Caco-2 (cell line): Measurements from ENCODE around the gene PTDSS2. TPM values are rescaled to one million over a fixed set of nuclear protein-coding genes. Genes with fewer than 3 reads are reported as not detected.
A peak's percentile ranks its signal among the peaks of the same experiment; 100 is the strongest.

Source experiments
- BruUV-seq: library from RNA; stranded (reverse); fragments of 400-500 nt; replicated peaks from 2 replicates; lab custom pipeline; 2021; lab: Mats Ljungman, UMichigan
- CTCF ChIA-PET: fragments of 300-600 bp; sonication (Branson Sonifier 250); formaldehyde crosslinking; loops from one replicate; lab custom pipeline; 2022; ENCODE audit warnings: antibody characterized with exemption; lab: Charles Lee
- POLR2A ChIA-PET: fragments of 300-600 bp; sonication (Branson Sonifier 250); formaldehyde crosslinking; loops from one replicate; lab custom pipeline; 2022; ENCODE audit warnings: antibody characterized with exemption; lab: Charles Lee
- DNase-seq, 2 experiments: peaks; one replicate each; pipeline versions ENCODE4 v3.0.0 to v3.0.0-alpha.2; 2020 to 2022
- H3K27me3 ChIP-seq: replicated peaks from 2 replicates; pipeline ENCODE4 v1.6.0; 2011; ENCODE audit warnings: low read length; ENCODE audit not compliant: control insufficient read depth, insufficient read depth
- H3K36me3 ChIP-seq: 2 replicates; pipeline ENCODE4 v1.5.1; 2011; ENCODE audit warnings: low read length; ENCODE audit not compliant: control insufficient read depth, insufficient read depth
- H3K4me1 ChIP-seq: fragments of 250-450 bp; sonication (Bioruptor Pico); 2 replicates; pipeline ENCODE4 v1.5.1; 2020; ENCODE audit warnings: mild to moderate bottlenecking
- H3K4me3 ChIP-seq: 2 replicates; pipeline ENCODE4 v1.5.1; 2011; ENCODE audit warnings: low read depth, mild to moderate bottlenecking, control low read depth, low read length
- H3K9me3 ChIP-seq: fragments of 250-450 bp; sonication (Bioruptor Pico); 2 replicates; pipeline ENCODE4 v1.5.1; 2020; ENCODE audit warnings: mild to moderate bottlenecking, moderate library complexity
- H3K27ac Mint-ChIP-seq: one replicate; pipeline ENCODE4 v1.8.0; 2022; ENCODE audit warnings: mixed read lengths; ENCODE audit not compliant: unreplicated experiment
- H3K27me3 Mint-ChIP-seq: one replicate; pipeline ENCODE4 v1.8.0; 2022; ENCODE audit warnings: mixed read lengths; ENCODE audit not compliant: insufficient read depth, unreplicated experiment
- H3K36me3 Mint-ChIP-seq: one replicate; pipeline ENCODE4 v1.8.0; 2022; ENCODE audit warnings: mild to moderate bottlenecking, mixed read lengths; ENCODE audit not compliant: insufficient read depth, unreplicated experiment
- H3K4me1 Mint-ChIP-seq: one replicate; pipeline ENCODE4 v1.8.0; 2022; ENCODE audit warnings: low read depth, mixed read lengths; ENCODE audit not compliant: unreplicated experiment
- H3K4me3 Mint-ChIP-seq: one replicate; pipeline ENCODE4 v1.8.0; 2022; ENCODE audit warnings: mild to moderate bottlenecking, moderate library complexity, mixed read lengths; ENCODE audit not compliant: unreplicated experiment
- H3K9me3 Mint-ChIP-seq: one replicate; pipeline ENCODE4 v1.8.0; 2022; ENCODE audit warnings: mixed read lengths; ENCODE audit not compliant: unreplicated experiment
- intact Hi-C: fragments of 100-400 bp; cut with micrococcal nuclease; formaldehyde crosslinking; loops from one replicate; pipeline ENCODE4 v1.10.0; 2022; ENCODE audit not compliant: unreplicated experiment
- total RNA-seq: library from RNA; stranded (reverse); gene quantifications from 2 replicates; pipeline ENCODE4 v1.2.3, GENCODE V29; 2022
- TF ChIP-seq, protein P1 (sequence below), 2 experiments: fragments of 200-600 bp in 1 of 2; IDR thresholded peaks; 1 replicate in 1 of 2; 2 replicates in 1 of 2; pipeline versions ENCODE4 v1.5.1 to v1.8.0; 2011 to 2022; ENCODE audit warnings: antibody characterized with exemption in 1 of 2, control low read depth in 1 of 2, inconsistent platforms in 1 of 2, low read depth in 1 of 2, low read length in 1 of 2, mild to moderate bottlenecking in 1 of 2, moderate library complexity in 1 of 2; ENCODE audit not compliant: insufficient read depth in 1 of 2, severe bottlenecking in 1 of 2, unreplicated experiment in 1 of 2

PTDSS2 gene
- total RNA-seq, 1 experiment from 2014 or later, result 44.3 TPM

DNA sequence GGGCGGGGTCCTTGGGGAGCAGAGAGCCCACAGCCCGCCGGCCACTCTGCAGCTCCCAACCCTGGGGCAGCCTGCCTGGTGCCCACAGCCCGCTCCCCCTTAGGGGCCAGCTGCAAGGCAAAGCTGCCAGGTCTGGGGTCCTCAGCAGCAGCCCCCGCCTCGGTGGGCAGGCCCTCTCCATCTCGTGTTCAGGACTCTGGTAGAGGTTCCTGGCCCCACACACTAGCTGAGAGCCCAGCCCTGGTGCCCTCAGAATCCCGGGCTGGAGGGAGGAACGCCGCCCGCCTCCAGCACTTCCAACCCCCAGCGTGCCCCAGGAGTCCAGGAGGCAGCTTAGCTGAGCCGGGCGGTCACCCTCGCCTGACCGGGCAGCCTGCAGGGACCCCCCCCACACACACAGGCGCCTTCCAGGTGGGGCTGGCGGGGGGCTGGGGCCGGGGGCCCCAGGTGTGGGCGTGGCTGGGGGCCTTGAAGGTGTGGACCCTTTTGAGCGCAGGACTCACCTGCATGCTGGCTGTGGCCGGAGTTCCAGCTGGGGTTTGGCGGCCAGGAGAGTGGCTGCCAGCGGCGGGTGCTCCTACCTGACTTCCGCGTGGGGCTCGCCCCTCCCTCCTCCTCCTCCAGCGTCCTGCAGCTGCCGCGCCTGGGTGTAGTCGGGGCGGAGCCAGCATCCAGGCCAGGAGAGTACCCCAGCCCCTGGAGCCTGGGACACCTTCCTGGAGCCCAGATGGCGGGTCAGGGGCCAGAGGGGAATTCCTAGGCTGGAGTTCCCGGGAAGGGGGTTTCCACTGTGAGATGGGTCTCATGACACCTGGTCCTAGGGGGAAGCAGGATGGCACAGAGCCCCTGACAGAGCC, 8.4 kb upstream of the PTDSS2 start, which contains the start of gene ANO9:
Gene ANO9 (minus strand): TSS at position 594 of the 857 bp plus-strand sequence. CDS start 85 bp downstream, at position 509.
- Histone ChIP-seq H3K4me3 (peak within 1 kb of the TSS; percentile 74), H3K27me3 (no peaks in the 10 kb centered on the region), H3K4me1 (peaks cover 30% of the 10 kb centered on the region), H3K36me3 (peaks cover 4% of the 10 kb centered on the region), H3K9me3 (peaks cover 11% of the 10 kb centered on the region)
- no TSS peak for BruUV-seq
- intact Hi-C loops, result loop anchor here (10.0 kb wide), 2 partner anchors 47 to 77 kb away; partner anchors contain the start of genes B4GALNT4 and PKP3
- Mint-ChIP-seq H3K27ac (no peak within 1 kb of the TSS), H3K4me3 (peak within 1 kb of the TSS; percentile 67), H3K27me3 (no peaks in the 10 kb centered on the region), H3K36me3 (peaks cover 14% of the 10 kb centered on the region), H3K4me1 (peaks cover 24% of the 10 kb centered on the region), H3K9me3 (no peaks in the 10 kb centered on the region)
- DNase-seq, result peak; percentile 85 to 86
- ChIA-PET CTCF (interaction anchor here (0.7 to 2.4 kb wide), 4 partner anchors 9 to 191 kb away, joined by 3 to 6 read pairs (median 3); partner anchors contain the start of gene PTDSS2), POLR2A (interaction anchor here (0.6 to 0.9 kb wide), 2 partner anchors 25 to 234 kb away, joined by 3 read pairs; partner anchors contain the start of gene BET1L)
- TF ChIP-seq, protein P1, sequence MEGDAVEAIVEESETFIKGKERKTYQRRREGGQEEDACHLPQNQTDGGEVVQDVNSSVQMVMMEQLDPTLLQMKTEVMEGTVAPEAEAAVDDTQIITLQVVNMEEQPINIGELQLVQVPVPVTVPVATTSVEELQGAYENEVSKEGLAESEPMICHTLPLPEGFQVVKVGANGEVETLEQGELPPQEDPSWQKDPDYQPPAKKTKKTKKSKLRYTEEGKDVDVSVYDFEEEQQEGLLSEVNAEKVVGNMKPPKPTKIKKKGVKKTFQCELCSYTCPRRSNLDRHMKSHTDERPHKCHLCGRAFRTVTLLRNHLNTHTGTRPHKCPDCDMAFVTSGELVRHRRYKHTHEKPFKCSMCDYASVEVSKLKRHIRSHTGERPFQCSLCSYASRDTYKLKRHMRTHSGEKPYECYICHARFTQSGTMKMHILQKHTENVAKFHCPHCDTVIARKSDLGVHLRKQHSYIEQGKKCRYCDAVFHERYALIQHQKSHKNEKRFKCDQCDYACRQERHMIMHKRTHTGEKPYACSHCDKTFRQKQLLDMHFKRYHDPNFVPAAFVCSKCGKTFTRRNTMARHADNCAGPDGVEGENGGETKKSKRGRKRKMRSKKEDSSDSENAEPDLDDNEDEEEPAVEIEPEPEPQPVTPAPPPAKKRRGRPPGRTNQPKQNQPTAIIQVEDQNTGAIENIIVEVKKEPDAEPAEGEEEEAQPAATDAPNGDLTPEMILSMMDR (IDR thresholded peaks at IDR 0.05; ENCODE audit: insufficient read depth in 1 of 2, low read depth in 1 of 2, low read length in 1 of 2, severe bottlenecking in 1 of 2, unreplicated experiment in 1 of 2), result no peak

DNA sequence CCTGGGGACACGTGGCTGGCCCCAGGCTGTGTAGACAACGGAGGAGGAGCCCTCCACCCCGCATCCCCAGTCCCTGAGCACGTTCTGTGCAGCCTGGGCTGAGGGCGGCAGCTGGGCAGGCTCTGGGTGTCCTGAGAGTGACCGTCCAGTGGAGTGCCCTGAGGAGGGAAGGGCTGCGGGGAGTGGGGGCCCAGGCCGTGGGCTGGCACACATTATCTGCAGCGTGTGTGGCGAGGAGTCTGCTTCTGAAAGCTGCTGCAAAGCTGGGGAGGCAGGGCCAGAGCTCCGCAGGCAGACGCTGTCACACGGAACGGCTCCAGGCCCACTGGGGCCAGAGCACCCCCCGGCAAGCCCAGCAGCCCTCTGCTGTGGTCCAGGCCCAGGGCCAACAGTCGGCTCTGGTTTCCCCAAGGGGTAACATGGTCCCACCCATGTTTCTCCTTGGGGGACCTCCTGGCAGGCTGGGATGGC, 7.4 kb upstream of the PTDSS2 start:
- ChIA-PET CTCF (no interaction called here), POLR2A (interaction anchor here (1.4 kb wide), 1 partner anchor 18 kb away, joined by 4 read pairs; no protein-coding TSS in a partner anchor)
- H3K4me1 Mint-ChIP-seq, result peaks cover 29% of the 10 kb centered on the region
- no peaks in the 10 kb centered on the region for H3K27me3 Mint-ChIP-seq
- peak overlapping the region; percentile 67 for H3K4me3 Mint-ChIP-seq
- peaks cover 4% of the 10 kb centered on the region; the same call in 1 of the 2 replicates for H3K9me3 ChIP-seq
- peaks cover 4% of the 10 kb centered on the region; the same call in 1 of the 2 replicates for H3K36me3 ChIP-seq
- H3K36me3 Mint-ChIP-seq, result peaks cover 11% of the 10 kb centered on the region
- no TSS peak for BruUV-seq
- no peak overlapping the region for H3K27ac Mint-ChIP-seq
- H3K4me1 ChIP-seq, result peaks cover 36% of the 10 kb centered on the region
- TF ChIP-seq, protein P1 (IDR thresholded peaks at IDR 0.05; ENCODE audit: insufficient read depth in 1 of 2, low read depth in 1 of 2, low read length in 1 of 2, severe bottlenecking in 1 of 2, unreplicated experiment in 1 of 2), result no peak
- DNase-seq, result no peak
- no peaks in the 10 kb centered on the region for H3K9me3 Mint-ChIP-seq
- intact Hi-C loops, result loop anchor here (10.0 kb wide), 2 partner anchors 48 to 78 kb away; partner anchors contain the start of genes B4GALNT4 and PKP3
- H3K27me3 ChIP-seq, result no peaks in the 10 kb centered on the region
- H3K4me3 ChIP-seq, result no peak overlapping the region
